ENCODE results near the gene MRPS15. TPM values are rescaled to one million over a fixed set of nuclear protein-coding genes. Genes with fewer than 3 reads are reported as not detected.
A peak's percentile ranks its signal among the peaks of the same experiment; 100 is the strongest.

The MRPS15 gene
- total RNA-seq, 1 donor from 2014 or later, result 70.9 TPM

GRCh38 chr1:36419140-36419539 is 45.0 kb downstream of the MRPS15 start:
- Histone ChIP-seq H3K4me2 (ENCODE audit: low read length) (no peak overlapping the region), H3K79me2 (ENCODE audit: insufficient read depth, low read length) (no peaks in the 10 kb centered on the region), H2AFZ (ENCODE audit: low read depth, low read length) (no peak overlapping the region), H3K4me1 (ENCODE audit: insufficient read depth, low read length) (peaks cover 2% of the 10 kb centered on the region), H3K9me3 (ENCODE audit: insufficient read depth, low read depth, low read length) (no peaks in the 10 kb centered on the region), H3K9ac (ENCODE audit: low read length) (no peak overlapping the region), H3K27ac (ENCODE audit: low read depth, low read length) (no peak overlapping the region), H4K20me1 (ENCODE audit: insufficient read depth, low read length) (no peaks in the 10 kb centered on the region), H3K36me3 (ENCODE audit: insufficient read depth, low read length) (peaks cover 6% of the 10 kb centered on the region), H3K4me3 (ENCODE audit: insufficient read depth, low read depth, low read length) (no peak overlapping the region), H3K27me3 (ENCODE audit: insufficient read depth, low read length) (no peaks in the 10 kb centered on the region)
- Mint-ChIP-seq H3K4me1 (ENCODE audit: low read depth, unreplicated experiment) (peaks cover 6% of the 10 kb centered on the region), H3K27ac (ENCODE audit: unreplicated experiment) (no peak overlapping the region), H3K4me3 (ENCODE audit: unreplicated experiment) (no peak overlapping the region), H3K9me3 (ENCODE audit: unreplicated experiment) (no peaks in the 10 kb centered on the region), H3K36me3 (ENCODE audit: low read depth, unreplicated experiment) (peaks cover 5% of the 10 kb centered on the region), H3K27me3 (ENCODE audit: low read depth, unreplicated experiment) (no peaks in the 10 kb centered on the region)
- TF ChIP-seq CTCF (IDR thresholded peaks at IDR 0.05; ENCODE audit: insufficient read depth, low read depth, low read length), result no peak
- TF ChIP-seq EZH2 (IDR thresholded peaks at IDR 0.05; ENCODE audit: insufficient read depth, low read length), result no peak
- FAIRE-seq (no peak), DNase-seq (ENCODE audit: low read depth) (no peak)

- Histone ChIP-seq H3K36me3 (ENCODE audit: insufficient read depth, low read length) (peaks cover 4% of the 10 kb centered on the region), H3K9me3 (ENCODE audit: insufficient read depth, low read depth, low read length) (no peaks in the 10 kb centered on the region), H3K27ac (ENCODE audit: low read depth, low read length) (no peak overlapping the region), H2AFZ (ENCODE audit: low read depth, low read length) (no peak overlapping the region), H3K4me3 (ENCODE audit: insufficient read depth, low read depth, low read length) (no peak overlapping the region), H3K4me1 (ENCODE audit: insufficient read depth, low read length) (peaks cover 2% of the 10 kb centered on the region), H3K79me2 (ENCODE audit: insufficient read depth, low read length) (no peaks in the 10 kb centered on the region), H4K20me1 (ENCODE audit: insufficient read depth, low read length) (no peaks in the 10 kb centered on the region), H3K4me2 (ENCODE audit: low read length) (no peak overlapping the region), H3K27me3 (ENCODE audit: insufficient read depth, low read length) (no peaks in the 10 kb centered on the region), H3K9ac (ENCODE audit: low read length) (no peak overlapping the region)
- DNase-seq (ENCODE audit: low read depth) (no peak), FAIRE-seq (no peak)
- H3K27me3 Mint-ChIP-seq (ENCODE audit: low read depth, unreplicated experiment), result no peaks in the 10 kb centered on the region
- H3K27ac Mint-ChIP-seq (ENCODE audit: unreplicated experiment), result no peak overlapping the region
- H3K4me3 Mint-ChIP-seq (ENCODE audit: unreplicated experiment), result no peak overlapping the region
- TF ChIP-seq CTCF (IDR thresholded peaks at IDR 0.05; ENCODE audit: insufficient read depth, low read depth, low read length), result no peak
- TF ChIP-seq EZH2 (IDR thresholded peaks at IDR 0.05; ENCODE audit: insufficient read depth, low read length), result no peak
- no peaks in the 10 kb centered on the region for H3K36me3 Mint-ChIP-seq (ENCODE audit: low read depth, unreplicated experiment)
- H3K9me3 Mint-ChIP-seq (ENCODE audit: unreplicated experiment), result no peaks in the 10 kb centered on the region
- peaks cover 6% of the 10 kb centered on the region for H3K4me1 Mint-ChIP-seq (ENCODE audit: low read depth, unreplicated experiment)
These were observed 46.3 kb downstream of the MRPS15 start for GRCh38 chr1:36417931-36418330.

GRCh38 chr1:36415661-36416326 is 48.4 kb downstream of the MRPS15 start:
- Mint-ChIP-seq H3K27me3 (ENCODE audit: low read depth, unreplicated experiment) (no peaks in the 10 kb centered on the region), H3K9me3 (ENCODE audit: unreplicated experiment) (peaks cover 3% of the 10 kb centered on the region), H3K27ac (ENCODE audit: unreplicated experiment) (peak overlapping the region; percentile 58), H3K36me3 (ENCODE audit: low read depth, unreplicated experiment) (peaks cover 5% of the 10 kb centered on the region), H3K4me3 (ENCODE audit: unreplicated experiment) (no peak overlapping the region), H3K4me1 (ENCODE audit: low read depth, unreplicated experiment) (peaks cover 3% of the 10 kb centered on the region)
- Histone ChIP-seq H3K4me3 (ENCODE audit: insufficient read depth, low read depth, low read length) (no peak overlapping the region), H3K27ac (ENCODE audit: low read depth, low read length) (no peak overlapping the region), H2AFZ (ENCODE audit: low read depth, low read length) (no peak overlapping the region), H3K79me2 (ENCODE audit: insufficient read depth, low read length) (no peaks in the 10 kb centered on the region), H3K4me2 (ENCODE audit: low read length) (no peak overlapping the region), H3K36me3 (ENCODE audit: insufficient read depth, low read length) (no peaks in the 10 kb centered on the region), H3K27me3 (ENCODE audit: insufficient read depth, low read length) (no peaks in the 10 kb centered on the region), H3K4me1 (ENCODE audit: insufficient read depth, low read length) (peaks cover 2% of the 10 kb centered on the region), H4K20me1 (ENCODE audit: insufficient read depth, low read length) (no peaks in the 10 kb centered on the region), H3K9ac (ENCODE audit: low read length) (no peak overlapping the region), H3K9me3 (ENCODE audit: insufficient read depth, low read depth, low read length) (no peaks in the 10 kb centered on the region)
- DNase-seq (ENCODE audit: low read depth) (no peak), FAIRE-seq (no peak)
- TF ChIP-seq EZH2 (IDR thresholded peaks at IDR 0.05; ENCODE audit: insufficient read depth, low read length) (no peak), CTCF (IDR thresholded peaks at IDR 0.05; ENCODE audit: insufficient read depth, low read depth, low read length) (no peak)
